ENCODE measurements around the gene NODAL.
"Not testable (repeated sequence)": the region's sequence is repeated elsewhere in the genome, so short reads cannot be mapped to it uniquely, and the experiment has no call there.

Gene NODAL

GRCh38 chr10:70441161-70441894 is at the start of gene NODAL:
TSS of gene NODAL (minus strand) at chr10:70441681. CDS start at chr10:70441667, 14 bp downstream.
- no peak for DNase-seq

- no peak for DNase-seq
These were observed 48.7 kb upstream of the NODAL start for GRCh38 chr10:70490142-70490541.

DNA sequence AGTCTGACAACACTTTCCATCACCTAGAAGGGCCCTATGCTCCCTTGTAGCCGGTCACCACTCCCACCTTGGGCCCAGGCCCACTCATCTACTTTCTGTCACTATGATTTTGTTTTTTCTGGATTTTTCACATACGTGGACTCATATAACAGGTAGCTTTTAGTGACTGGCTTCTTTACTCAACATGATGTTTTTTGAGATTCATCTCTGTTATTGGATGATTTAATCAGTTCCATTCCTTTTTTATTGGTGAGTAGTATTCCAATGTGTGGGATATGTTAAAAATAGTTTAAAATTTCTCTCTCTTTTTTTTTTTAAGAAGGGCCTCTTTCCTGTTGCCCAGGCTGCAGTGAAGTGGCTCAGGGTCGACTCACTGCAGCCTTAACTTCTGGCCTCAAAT is 46.3 kb upstream of the NODAL start:
- DNase-seq: no peak

GRCh38 chr10:70483872-70484271 is 42.4 kb upstream of the NODAL start:
- DNase-seq: not testable (repeated sequence)

DNA sequence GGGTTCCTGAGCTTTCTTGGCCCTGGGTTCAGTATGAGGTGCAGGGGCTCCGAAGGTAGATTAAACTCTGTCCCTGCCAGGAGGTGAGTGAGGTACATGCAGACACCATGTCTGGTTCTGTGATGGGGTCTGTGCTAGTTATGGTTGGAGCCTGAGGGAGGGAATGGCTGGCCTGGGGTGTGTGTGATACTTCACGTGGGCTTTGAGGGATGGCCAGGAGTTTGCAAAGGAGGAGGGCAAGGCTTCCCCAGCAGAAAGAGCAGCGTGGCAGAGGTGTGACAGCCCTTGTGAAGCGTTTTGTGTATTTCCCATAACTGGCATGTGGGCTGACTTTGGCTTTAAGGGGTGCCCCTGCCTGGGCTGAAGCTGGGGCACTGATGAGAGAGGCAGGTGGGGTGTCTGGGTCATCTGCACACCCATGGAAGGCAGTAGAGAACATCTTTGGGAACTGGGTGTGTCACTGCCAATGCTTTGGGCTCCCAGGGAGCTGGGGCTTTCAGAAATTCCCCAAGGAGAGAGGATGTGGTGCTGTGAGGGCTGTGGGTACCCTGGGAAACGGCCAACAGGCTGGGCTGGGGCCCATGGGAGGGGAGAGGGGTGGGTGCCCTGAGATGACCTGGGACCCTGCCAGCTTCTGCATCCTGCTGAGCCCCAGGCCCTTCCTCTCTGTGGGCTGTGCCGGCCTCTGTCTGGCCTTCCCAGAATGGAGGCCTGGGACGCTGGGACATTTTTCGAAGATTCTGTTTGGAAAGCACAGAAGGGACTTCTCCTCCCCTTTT is 41.7 kb upstream of the NODAL start:
- no peak for DNase-seq

DNA sequence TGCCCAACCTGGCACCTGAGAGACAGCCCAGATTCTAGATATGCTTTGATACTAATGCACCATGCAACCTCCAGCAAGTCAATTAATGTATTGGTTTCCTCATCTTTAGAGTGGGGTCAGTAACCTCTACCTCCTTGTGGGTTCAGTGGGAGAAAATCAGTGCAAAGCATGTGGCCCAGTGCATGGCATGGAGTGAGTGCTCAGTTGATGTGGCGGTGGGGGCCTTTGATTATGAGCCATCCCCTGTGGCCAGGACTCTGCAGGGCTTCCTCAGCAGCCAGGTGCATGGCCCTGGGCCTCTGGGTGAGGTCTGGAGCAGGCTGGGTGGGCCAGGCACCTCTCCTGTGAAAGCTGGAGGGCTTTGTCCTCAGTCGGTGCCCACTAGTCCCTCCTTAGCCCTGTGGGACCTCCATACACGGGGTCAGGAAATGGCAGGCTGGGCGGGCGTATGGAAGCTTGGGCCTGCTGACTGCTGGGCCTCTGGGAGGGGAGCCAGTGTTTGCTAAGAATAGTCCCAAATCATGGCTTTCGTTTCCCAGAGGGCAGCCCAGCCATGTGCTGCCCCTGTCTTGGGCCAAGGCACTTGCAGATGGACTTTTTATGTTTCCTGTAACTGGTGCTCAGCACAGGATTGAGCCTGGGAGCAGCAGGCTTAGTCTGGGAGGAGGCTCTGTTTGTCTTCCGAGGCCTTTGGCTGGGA is 40.5 kb upstream of the NODAL start:
- no peak for DNase-seq

DNA sequence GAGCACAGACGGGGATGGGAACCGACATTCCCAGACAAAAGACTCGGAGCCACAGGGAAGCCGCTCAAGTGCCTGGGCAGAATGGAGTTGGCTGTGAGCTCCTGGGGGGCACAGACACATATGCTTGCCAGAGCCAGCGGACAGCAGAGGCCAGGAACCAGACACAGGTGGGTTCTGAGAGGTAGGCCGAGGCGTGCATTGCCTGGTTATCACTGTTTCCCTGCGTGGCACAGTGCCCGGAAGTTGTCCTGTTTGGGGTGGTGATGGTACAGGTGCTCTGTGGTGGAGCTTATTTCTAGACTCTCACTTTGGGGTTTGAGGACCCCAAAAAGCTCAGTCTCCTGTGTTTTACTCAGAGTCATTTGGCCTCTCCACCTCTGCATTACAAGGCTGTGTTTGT is 39.6 kb upstream of the NODAL start:
- DNase-seq: no peak

DNA sequence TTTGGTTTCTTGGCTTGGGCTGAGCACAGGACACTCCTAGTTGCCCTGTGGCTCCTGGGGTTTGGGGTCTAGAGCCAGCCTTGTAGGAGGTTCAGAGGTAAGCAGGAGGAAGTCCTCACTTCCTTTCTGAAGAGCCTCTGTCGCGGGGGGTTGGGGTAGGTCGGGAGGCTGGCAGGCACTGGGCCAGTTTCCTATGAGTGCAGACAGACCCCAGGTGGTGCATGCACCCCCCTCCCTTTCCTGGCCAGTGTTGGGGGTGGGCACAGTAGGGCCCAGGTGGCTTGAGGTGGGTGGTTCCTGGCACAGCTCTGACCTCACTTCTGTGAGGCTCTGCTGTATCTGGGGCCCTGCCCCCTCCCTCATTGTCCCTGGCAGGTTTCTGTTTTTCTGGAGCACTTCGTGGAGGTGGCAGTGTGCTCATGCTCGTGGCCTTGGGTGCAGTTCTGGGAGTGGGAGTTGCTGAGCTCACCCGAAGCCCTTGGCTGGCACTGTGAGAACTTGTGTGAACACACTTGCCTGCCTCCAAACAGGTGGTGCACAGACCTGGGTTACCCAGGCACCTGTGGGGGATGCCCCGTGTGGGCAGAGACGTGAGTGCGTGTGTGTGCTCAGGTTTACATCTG is 38.9 kb upstream of the NODAL start:
- DNase-seq: no peak

DNA sequence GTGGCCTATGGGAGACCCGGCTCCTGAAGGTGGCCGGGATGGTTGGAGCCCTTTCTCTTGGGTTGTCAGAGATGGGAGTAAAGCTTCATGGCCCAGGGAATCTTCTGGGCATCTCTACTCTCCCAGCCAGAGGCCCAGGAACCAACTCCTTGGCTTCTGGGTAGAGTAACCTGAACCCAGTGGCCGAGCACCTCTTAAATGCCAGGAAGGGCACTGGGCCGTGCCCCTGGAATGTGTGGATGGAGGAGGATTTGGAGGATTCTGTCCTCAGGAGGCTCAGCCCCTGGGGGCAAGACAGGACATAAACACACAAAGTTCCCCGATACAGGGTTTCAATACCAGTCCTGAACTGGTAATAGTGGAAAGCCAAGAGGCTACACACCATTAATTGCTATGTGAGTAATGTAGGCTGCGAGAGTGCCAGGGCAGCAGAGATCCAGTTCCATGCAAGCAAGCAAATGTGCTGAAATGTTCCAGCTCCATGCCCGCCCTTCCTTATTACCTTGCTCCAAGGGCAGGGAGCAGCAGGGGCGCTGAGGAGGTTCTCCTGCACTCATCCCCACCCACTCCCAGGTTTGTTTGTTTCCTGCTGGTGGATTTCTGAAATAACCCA is 38.3 kb upstream of the NODAL start:
- DNase-seq: no peak

DNA sequence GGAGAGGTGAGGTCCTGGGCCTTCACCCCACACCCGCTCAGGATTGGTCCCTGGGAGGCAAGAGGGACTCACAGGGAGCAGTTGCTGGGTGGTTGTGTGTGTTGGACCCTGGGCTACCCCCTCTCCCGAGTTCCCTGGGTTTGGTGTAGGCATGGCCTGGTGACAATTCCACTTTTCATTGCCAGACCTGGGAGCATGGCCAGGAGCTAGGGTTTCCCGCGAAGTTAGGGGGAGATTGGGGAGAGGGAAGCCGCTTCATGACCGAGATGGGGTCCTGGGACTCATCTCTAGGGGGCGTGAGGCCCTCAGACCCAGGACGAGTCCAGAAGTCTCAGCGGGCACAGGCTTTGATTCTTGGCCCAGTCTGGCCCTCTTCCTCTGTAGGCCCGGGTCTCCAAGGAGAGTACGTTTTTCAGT is 37.7 kb upstream of the NODAL start:
- DNase-seq: no peak

- DNase-seq: peak; percentile 51
These were observed 37.0 kb upstream of the NODAL start, which contains the start of gene PALD1 for GRCh38 chr10:70478191-70479164. TSS of gene PALD1 (plus strand) at chr10:70478767. CDS start at chr10:70525952, 47,185 bp downstream.

DNA sequence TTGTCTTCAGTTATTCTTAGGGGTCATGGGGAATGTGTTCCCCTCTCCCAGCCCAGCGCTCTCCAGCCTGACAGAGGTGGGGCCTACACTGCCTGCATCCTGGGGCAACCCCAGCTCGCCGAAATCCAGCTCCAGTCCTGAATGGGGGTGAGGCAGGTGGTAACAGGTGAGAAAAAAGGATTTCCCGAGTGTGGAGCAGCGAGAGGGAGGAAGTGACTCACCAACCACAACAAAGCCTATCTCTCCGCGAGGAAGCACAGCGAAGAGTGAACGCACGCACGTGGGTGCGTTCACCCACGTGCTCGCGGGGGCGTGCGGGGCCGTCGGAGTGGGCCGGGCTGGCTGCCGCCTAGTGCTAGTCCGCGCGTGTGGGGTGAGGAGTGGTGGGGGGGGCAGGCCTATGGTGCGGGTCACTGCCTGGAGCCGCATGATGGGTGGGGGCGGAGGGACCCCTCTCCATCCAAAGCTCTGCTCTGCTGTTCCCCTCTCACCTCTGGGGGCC is 36.2 kb upstream of the NODAL start:
- DNase-seq: peak; percentile 64

GRCh38 chr10:70476249-70477035 is 35.0 kb upstream of the NODAL start:
- no peak for DNase-seq

DNA sequence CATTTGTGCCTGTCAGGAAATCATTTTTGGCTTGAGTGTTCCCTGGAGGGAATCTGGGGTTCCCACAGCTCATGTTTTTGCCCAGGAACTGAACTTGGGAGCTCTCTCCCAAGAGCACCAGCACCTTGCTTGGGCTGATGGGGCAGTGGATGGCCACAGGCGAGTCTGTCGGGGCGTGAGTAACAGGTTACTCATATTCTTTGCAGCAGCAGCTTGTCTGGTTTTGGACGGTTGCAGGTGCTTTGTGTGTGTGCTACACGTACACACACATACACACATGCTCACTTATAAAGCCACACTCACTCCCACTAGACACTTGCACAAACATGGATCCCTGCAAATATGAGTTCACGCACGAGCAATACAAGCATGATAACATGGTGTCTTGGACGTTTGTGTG is 34.2 kb upstream of the NODAL start:
- DNase-seq: no peak

DNA sequence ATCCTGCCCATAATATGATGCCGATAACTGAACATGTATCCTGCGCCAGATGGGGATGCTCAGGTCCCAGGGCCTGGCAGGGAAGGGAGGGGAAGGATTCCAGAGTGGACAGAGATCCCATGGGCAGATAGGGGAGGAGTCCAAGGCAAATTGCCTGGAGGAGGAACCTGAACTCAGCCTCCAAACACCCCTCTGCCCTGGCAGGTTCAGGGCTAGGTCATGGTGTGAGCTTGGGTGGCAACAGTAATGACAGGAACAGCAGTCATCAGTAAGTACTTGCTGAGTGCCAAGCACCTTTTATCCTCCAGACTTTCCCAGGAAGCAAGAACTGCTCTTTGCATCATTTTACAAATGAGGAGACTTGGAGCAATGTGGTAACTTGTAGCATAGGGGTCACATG is 33.3 kb upstream of the NODAL start:
- DNase-seq: no peak

GRCh38 chr10:70472799-70473454 is 31.4 kb upstream of the NODAL start:
- DNase-seq: no peak

DNA sequence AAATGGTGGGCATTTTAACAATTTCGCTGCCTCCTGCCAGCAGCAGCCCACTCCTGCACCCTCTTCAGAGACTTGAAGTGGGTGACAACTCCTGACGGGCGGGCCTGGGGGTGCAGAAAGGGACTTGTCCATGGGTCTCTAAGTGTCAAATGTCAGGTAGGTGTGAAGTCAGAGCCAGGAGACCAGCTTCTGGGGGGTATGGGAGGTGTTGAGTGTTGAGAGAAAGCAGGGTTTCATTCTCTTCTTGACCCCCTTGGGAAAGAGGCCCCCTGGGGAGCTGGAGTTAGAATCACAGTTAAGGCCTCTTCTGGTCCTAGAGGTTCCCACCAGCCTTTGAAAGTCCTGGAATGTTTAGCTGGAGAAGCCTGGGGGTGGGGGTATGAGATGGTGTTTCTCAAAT is 25.5 kb upstream of the NODAL start:
- DNase-seq: no peak

GRCh38 chr10:70465832-70466231 is 24.4 kb upstream of the NODAL start:
- DNase-seq: no peak

DNA sequence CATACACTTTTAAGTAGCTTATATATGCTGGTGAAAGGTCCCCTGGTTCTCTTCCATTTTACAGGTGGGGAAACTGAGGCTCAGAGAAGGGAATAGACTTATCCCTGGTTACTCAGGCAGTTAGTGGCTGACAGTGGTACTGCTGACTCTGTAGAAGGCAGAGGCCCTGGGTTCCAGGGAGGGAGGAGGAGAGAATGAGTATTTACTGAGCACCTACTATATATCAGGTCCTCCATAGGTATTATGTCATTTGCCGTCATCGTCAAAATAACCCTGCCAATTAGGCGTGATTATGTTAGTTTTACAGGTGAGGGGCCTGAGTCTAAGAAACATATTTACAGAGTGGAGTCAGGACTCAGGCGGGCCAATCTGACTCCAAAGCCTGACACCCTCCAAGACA is 23.8 kb upstream of the NODAL start:
- no peak for DNase-seq
